Fibroblast of skin of back (primary cell): ENCODE results near the gene VSIG10.
A peak's percentile ranks its signal among the peaks of the same experiment; 100 is the strongest.
"Not testable (repeated sequence)": the region's sequence is repeated elsewhere in the genome, so short reads cannot be mapped to it uniquely, and the experiment has no call there.

Source experiments
- DNase-seq: peaks from one replicate; pipeline ENCODE4 v3.0.0-alpha.2; 2013

Gene VSIG10

GRCh38 chr12:118032188-118032587, 71.6 kb downstream of the VSIG10 start:
- DNase-seq: no peak

DNA sequence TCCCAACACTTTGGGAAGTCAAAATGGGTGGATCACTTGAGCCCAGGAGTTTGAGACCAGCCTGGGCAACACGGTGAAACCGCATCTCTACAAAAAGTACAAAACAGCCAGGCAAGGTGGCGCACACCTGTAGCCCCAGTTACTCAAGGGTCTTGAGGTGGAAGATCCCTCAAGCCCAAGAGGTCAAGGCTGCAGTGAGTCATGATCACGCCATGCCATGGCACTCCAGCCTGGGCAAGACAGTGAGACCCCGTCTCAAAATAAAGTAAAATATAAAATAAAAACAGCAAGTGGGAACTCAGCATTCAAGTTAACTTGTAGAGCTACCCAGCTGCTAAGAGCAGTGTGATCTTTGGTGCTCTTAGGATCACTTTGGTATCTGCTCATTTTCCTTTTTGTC, 74.6 kb downstream of the VSIG10 start:
- no peak for DNase-seq

GRCh38 chr12:118025168-118025567, 78.6 kb downstream of the VSIG10 start:
- no peak for DNase-seq

- no peak for DNase-seq
Observed at GRCh38 chr12:118023301-118023860, 80.4 kb downstream of the VSIG10 start.

DNA sequence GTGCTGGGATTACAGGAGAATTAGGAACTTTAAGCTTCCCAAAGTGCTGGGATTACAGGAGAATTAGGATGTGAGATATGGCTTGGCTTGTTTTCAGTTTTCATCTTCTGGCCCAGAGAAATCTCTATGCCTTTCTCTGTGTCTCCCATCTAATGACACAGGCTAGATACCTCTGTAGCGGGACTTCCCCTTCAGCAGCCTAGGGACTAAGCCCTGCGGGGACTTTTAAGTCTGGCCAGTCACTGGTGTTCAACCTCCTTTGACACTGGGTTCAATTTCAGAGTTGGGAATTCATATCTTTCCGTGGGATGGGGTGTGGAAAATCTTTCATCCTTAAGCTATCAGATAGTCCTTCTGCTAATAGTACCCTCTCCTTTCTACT, 81.1 kb downstream of the VSIG10 start:
- no peak for DNase-seq

DNA sequence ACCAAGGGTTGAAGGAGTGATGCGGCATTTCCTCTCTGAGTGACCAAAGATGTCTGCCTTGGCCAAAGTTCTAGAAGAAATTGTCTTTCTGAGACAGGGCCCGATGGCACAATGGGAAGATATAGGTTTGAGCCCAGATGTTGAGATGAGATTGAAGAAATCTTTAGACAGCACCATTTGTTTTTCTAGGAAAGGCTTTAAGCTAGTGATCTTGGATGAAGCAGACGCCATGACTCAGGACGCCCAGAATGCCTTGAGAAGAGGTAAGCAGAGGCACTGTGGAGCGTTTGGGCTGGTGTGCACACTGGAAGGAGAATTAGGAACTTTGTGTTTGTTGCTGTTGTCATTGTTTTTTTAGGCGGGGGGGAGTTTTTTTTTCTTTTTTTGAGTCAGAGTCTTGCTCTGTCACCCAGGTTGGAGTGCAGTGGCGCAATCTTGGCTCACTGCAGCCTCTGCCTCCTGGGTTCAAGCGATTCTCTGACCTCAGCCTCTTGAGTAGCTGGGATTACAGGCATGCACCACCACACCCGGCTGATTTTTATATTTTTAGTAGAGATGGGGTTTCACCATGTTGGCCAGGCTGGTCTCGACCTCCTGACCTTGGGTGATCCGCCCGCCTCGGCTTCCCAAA, 81.6 kb downstream of the VSIG10 start:
- DNase-seq: not testable (repeated sequence)

GRCh38 chr12:118020036-118020435, 83.8 kb downstream of the VSIG10 start:
- no peak for DNase-seq

DNA sequence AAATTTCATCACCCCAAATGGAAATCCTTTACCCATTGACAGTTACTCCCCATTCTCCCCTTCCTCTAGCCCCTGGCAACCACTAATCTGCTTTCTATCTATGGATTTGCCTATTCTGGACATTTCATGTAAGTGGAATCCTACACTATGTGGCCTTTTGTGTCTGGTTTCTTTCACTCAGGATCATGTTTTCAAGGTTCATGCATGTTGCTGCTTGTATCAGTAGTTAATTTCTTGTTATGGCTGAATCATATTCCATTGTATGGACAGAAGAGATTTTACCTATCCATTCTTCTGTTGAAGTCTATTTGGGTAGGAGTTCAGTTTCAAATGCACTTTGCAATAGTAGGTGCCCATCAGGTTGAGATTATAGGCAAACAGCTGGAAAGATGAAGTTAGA, 85.9 kb downstream of the VSIG10 start:
- no peak for DNase-seq

- DNase-seq: peak; percentile 96
Observed at GRCh38 chr12:118016424-118017264, 87.2 kb downstream of the VSIG10 start, which contains the start of gene RFC5. Gene RFC5 (plus strand): TSS chr12:118016703. CDS start chr12:118016828, 125 bp downstream.

GRCh38 chr12:118015944-118016343, 87.9 kb downstream of the VSIG10 start:
- DNase-seq: no peak

DNA sequence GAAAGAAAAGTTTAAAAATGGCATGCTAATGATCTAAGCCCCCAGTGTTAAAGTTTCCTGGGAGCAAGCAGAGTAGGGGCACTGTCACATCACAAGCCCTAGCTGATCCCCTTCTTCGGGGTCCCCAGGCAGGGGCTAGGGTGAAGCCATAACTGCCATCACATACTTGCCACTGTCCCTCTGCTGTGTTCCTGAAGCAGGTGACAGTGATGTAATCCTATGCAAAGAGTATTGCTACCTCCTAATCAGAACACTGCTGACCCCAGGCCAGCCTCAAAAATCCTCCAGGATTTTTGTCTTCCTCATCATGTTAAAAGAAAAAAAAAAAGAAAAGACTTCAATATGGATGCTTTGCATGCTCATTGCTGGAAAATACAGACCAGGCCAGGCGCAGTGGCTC, 88.5 kb downstream of the VSIG10 start:
- DNase-seq: no peak
